HG02852 (cell line): ENCODE results near the gene TMEM69.
"Not testable (repeated sequence)": the region's sequence is repeated elsewhere in the genome, so short reads cannot be mapped to it uniquely, and the experiment has no call there.

ENCODE experiments used
- ATAC-seq: cut with Tn5 transposase; IDR thresholded peaks from one replicate; pipeline ENCODE4 v1.9.1; 2021; ENCODE audit warnings: mild to moderate bottlenecking, moderate library complexity; ENCODE audit not compliant: unreplicated experiment

TMEM69 gene

GRCh38 chr1:45730075-45730779 is 42.2 kb downstream of the TMEM69 start:
- no peak for ATAC-seq

GRCh38 chr1:45730780-45731319 is 42.9 kb downstream of the TMEM69 start:
- no peak for ATAC-seq

- no peak for ATAC-seq
Measured at GRCh38 chr1:45739137-45739536, 51.2 kb downstream of the TMEM69 start.

GRCh38 chr1:45739641-45740156 is 51.7 kb downstream of the TMEM69 start:
- not testable (repeated sequence) for ATAC-seq
